Osteocyte (in vitro differentiated cells): ENCODE measurements around the gene EYA2. TPM values are rescaled to one million over a fixed set of nuclear protein-coding genes. Genes with fewer than 3 reads are reported as not detected.

Experiments used
- DNase-seq: peaks from one replicate; pipeline ENCODE4 v3.0.0; 2021; ENCODE audit warnings: mixed read lengths; ENCODE audit not compliant: unreplicated experiment; ENCODE audit errors: extremely low spot score
- H3K27ac Mint-ChIP-seq: one replicate; pipeline ENCODE4 v1.8.0; 2021; ENCODE audit warnings: mild to moderate bottlenecking, mixed read lengths; ENCODE audit not compliant: unreplicated experiment
- H3K27me3 Mint-ChIP-seq: one replicate; pipeline ENCODE4 v1.8.0; 2021; ENCODE audit warnings: mixed read lengths; ENCODE audit not compliant: unreplicated experiment
- H3K36me3 Mint-ChIP-seq: one replicate; pipeline ENCODE4 v1.8.0; 2021; ENCODE audit warnings: mixed read lengths; ENCODE audit not compliant: unreplicated experiment
- H3K4me1 Mint-ChIP-seq: one replicate; pipeline ENCODE4 v1.8.0; 2021; ENCODE audit warnings: mixed read lengths; ENCODE audit not compliant: unreplicated experiment
- H3K4me3 Mint-ChIP-seq: one replicate; pipeline ENCODE4 v1.8.0; 2021; ENCODE audit warnings: mild to moderate bottlenecking, moderate library complexity, mixed read lengths; ENCODE audit not compliant: unreplicated experiment
- H3K9me3 Mint-ChIP-seq: one replicate; pipeline ENCODE4 v1.8.0; 2021; ENCODE audit warnings: mixed read lengths; ENCODE audit not compliant: unreplicated experiment
- CTCF ChIP-seq: fragments of 200-600 bp; sonication (generic); IDR thresholded peaks from 2 replicates; pipeline ENCODE4 v1.5.0; 2021; ENCODE audit warnings: antibody characterized with exemption, mild to moderate bottlenecking, moderate library complexity
- total RNA-seq: library from RNA; stranded (reverse); gene quantifications from 2 replicates; pipeline ENCODE4 v1.2.1, GENCODE V29; 2021

EYA2 gene
- total RNA-seq, 1 donor from 2014 or later = not detected

GRCh38 chr20:46999801-47000465, 105.3 kb downstream of the EYA2 start:
- peaks cover 54% of the 10 kb centered on the region for H3K27me3 Mint-ChIP-seq
- no peak for DNase-seq
- no peak for TF ChIP-seq CTCF
- H3K4me3 Mint-ChIP-seq = no peak overlapping the region
- H3K27ac Mint-ChIP-seq = no peak overlapping the region
- H3K36me3 Mint-ChIP-seq = no peaks in the 10 kb centered on the region
- H3K9me3 Mint-ChIP-seq = no peaks in the 10 kb centered on the region
- H3K4me1 Mint-ChIP-seq = no peaks in the 10 kb centered on the region

- no peaks in the 10 kb centered on the region for H3K9me3 Mint-ChIP-seq
- H3K27ac Mint-ChIP-seq = no peak overlapping the region
- no peak for TF ChIP-seq CTCF
- H3K4me1 Mint-ChIP-seq = no peaks in the 10 kb centered on the region
- H3K27me3 Mint-ChIP-seq = peaks cover 43% of the 10 kb centered on the region
- DNase-seq = no peak
- no peak overlapping the region for H3K4me3 Mint-ChIP-seq
- H3K36me3 Mint-ChIP-seq = no peaks in the 10 kb centered on the region
These were observed 108.6 kb downstream of the EYA2 start for GRCh38 chr20:47003223-47003622.

- Mint-ChIP-seq H3K4me3 (no peak overlapping the region), H3K9me3 (no peaks in the 10 kb centered on the region), H3K27me3 (peaks cover 38% of the 10 kb centered on the region)
These were observed 109.5 kb downstream of the EYA2 start for GRCh38 chr20:47004179-47004578.

GRCh38 chr20:47007826-47008655, 113.4 kb downstream of the EYA2 start:
- Mint-ChIP-seq H3K36me3 (no peaks in the 10 kb centered on the region), H3K4me1 (no peaks in the 10 kb centered on the region), H3K27ac (no peak overlapping the region), H3K4me3 (no peak overlapping the region), H3K9me3 (no peaks in the 10 kb centered on the region), H3K27me3 (peaks cover 32% of the 10 kb centered on the region)
- TF ChIP-seq CTCF = no peak
- DNase-seq = no peak

More at GRCh38 chr20:47004179-47004578, 109.5 kb downstream of the EYA2 start:
- no peak for TF ChIP-seq CTCF
- Mint-ChIP-seq H3K4me1 (no peaks in the 10 kb centered on the region), H3K27ac (no peak overlapping the region), H3K36me3 (no peaks in the 10 kb centered on the region)
- DNase-seq = no peak

- no peak overlapping the region for H3K27ac Mint-ChIP-seq
- no peak overlapping the region for H3K4me3 Mint-ChIP-seq
- H3K4me1 Mint-ChIP-seq = no peaks in the 10 kb centered on the region
- no peak for TF ChIP-seq CTCF
- no peak for DNase-seq
- no peaks in the 10 kb centered on the region for H3K36me3 Mint-ChIP-seq
- no peaks in the 10 kb centered on the region for H3K9me3 Mint-ChIP-seq
- H3K27me3 Mint-ChIP-seq = peaks cover 29% of the 10 kb centered on the region
These were observed 114.3 kb downstream of the EYA2 start for GRCh38 chr20:47008842-47009518.
